Fibroblast of gingiva (primary cell): ENCODE data around the gene TIMM13.
"Not testable (repeated sequence)": the region's sequence is repeated elsewhere in the genome, so short reads cannot be mapped to it uniquely, and the experiment has no call there.

Experiments
- DNase-seq: peaks from one replicate; pipeline ENCODE4 v3.0.0-alpha.2; 2011; ENCODE audit warnings: low read depth

Gene TIMM13

GRCh38 chr19:2431318-2432055 is 4.1 kb upstream of the TIMM13 start:
- no peak for DNase-seq

- DNase-seq = no peak
Measured at GRCh38 chr19:2429917-2430535, 2.6 kb upstream of the TIMM13 start.

- no peak for DNase-seq
Measured at GRCh38 chr19:2428756-2429711, 1.6 kb upstream of the TIMM13 start.

- peak; percentile 21 for DNase-seq
Measured at GRCh38 chr19:2428321-2428690, 920 bp upstream of the TIMM13 start.

GRCh38 chr19:2426611-2427428 is 566 bp downstream of the TIMM13 start:
- peak; percentile 30 for DNase-seq

GRCh38 chr19:2425622-2426581 is 1.5 kb downstream of the TIMM13 start:
- no peak for DNase-seq

- peak; percentile 65 for DNase-seq
Measured at GRCh38 chr19:2424686-2425621, 2.4 kb downstream of the TIMM13 start.

GRCh38 chr19:2423915-2424685 is 3.3 kb downstream of the TIMM13 start:
- no peak for DNase-seq

DNA sequence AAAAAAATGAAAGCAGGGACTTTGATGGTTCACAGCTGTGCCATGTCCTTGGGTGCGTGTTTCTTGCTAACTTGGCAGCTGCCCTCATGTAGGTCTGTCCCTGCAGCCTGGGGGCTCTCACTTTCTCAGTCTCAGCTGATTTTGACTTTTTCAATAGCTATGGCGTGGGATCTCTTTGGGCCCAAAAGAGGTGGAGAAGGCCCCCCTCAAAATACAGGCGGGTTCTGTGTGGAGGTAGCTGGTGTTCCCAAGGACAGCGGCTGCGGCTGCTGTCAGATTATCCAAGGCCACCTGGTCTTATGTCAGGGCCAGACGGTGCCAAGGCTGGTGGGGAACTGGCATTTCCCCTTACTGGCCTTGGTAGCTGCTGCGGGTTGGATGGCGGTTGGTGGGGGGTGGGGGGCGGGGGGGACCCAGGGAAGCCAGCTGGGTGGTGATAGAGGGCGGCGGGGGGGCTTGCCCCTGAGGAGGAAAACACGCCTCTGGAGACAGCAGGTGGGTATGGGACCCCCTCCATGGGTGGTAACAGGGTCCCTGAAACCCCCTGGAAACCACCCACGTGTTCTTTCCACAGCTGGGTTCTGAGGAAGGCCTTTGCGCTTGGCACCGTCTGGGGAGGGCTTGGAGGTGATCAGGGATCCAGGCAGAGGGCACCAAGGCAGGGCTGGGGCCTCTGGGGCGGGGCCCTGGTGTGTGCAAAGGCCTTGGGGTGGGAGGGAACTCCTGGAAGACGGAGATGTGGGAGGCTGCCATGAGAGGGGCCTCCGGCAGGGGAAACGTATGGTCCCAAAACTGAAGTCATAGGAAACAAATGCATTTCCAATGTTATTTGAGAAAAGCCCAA is 4.1 kb downstream of the TIMM13 start:
- DNase-seq = no peak

DNA sequence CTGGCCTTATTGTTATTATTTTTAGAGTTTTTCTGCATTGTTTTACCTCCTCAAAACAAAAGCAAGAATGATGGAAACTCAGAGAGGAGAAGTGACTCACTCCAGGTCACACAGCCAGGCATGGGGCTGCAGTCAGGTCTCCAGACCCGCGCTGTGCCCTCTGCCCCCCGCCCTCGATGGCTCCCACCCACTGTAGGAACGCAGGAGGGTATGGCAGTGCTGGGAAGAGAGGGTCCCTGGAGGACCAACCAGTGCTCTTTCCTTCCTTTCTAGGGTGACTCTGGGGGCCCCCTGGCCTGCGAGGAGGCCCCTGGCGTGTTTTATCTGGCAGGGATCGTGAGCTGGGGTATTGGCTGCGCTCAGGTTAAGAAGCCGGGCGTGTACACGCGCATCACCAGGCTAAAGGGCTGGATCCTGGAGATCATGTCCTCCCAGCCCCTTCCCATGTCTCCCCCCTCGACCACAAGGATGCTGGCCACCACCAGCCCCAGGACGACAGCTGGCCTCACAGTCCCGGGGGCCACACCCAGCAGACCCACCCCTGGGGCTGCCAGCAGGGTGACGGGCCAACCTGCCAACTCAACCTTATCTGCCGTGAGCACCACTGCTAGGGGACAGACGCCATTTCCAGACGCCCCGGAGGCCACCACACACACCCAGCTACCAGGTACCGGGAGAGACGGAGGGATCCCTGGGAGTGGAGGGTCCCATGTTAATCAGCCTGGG is 5.6 kb downstream of the TIMM13 start:
- no peak for DNase-seq

DNA sequence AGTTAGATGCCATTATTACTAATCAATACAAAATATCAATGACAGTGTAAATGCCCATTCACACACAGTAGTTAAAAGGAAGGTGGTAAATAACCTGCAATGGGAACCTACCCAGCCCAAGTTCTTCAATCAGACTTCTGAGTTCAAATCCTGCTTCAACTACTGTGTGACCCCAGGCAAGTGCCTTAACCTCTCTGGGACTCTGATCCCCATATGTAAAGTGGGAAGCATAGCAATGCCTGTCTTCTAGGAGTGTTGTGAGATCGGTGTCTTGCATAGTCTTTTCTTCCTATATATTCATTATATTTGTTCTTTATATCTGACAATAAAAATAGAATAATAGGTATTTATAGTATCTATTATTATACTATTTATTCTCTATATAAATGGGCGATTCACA is 6.9 kb downstream of the TIMM13 start:
- no peak for DNase-seq

DNA sequence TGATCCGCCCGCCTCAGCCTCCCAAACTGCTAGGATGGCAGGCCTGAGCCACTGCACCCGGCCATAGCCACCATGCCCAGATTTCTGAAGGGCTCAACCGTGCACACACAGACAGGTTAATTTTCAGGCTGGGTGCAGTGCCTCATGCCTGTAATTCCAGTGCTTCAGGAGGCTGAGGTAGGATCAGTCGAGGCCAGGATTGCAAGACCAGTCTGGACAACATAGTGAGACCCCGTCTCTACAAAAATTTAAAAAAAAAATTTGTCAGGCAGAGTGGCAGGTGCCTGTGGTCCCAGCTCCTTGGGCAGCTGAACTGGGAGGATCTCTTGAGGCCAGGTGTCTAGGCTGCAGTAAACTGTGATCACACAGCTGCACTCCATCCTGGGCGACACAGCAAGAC is 7.6 kb downstream of the TIMM13 start:
- no peak for DNase-seq

DNA sequence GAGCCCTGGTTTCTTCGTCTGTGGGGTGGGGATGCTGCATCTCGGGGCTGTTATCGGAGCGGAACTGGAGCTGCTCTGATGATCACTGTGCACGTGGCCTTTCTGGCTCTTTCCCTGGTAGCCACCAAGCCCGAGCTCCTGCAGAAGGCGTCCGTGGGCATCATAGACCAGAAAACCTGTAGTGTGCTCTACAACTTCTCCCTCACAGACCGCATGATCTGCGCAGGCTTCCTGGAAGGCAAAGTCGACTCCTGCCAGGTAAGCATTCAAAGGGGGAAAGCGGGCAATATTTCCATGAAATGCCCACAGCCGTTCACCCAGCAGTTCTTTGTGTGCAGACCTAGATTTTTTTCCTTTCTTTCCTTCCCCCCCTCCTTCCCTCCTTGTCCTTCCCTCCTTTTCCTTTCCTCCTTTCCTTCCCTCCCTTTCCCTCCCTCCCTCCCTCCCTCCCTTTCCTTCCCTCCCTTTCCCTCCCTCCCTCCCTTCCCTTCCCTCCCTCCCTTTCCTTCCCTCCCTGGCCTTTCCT is 9.4 kb downstream of the TIMM13 start:
- no peak for DNase-seq

- not testable (repeated sequence) for DNase-seq
Measured at GRCh38 chr19:2417436-2417835, 9.9 kb downstream of the TIMM13 start.

DNA sequence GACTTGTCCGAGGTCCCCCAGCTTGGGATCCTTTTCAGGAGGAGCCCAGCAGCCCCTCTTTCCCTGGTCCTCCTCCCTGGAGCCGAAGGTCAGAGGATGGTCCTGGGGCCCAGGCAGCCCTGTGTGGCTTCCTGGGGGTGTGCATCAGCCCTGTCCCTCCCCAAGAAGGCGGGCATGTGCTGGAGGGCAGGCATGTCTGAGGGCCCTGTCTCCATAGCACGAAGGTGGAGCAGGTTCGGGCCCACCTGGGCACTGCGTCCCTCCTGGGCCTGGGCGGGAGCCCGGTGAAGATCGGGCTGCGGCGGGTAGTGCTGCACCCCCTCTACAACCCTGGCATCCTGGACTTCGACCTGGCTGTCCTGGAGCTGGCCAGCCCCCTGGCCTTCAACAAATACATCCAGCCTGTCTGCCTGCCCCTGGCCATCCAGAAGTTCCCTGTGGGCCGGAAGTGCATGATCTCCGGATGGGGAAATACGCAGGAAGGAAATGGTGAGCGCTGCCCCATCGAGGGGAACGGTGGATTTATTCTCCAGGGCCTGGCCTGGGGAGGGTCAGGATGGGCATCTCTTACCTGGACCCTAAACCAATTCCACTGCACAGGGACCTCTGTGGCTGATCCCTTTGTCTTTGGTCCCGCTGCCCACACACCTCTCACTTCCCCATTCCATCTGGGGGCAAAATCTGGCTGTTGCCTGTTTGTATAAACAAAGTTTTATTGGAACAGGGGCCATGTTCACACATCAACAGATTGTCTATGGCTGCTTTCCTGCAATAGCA is 10.9 kb downstream of the TIMM13 start:
- no peak for DNase-seq

- no peak for DNase-seq
Measured at GRCh38 chr19:2415973-2416319, 11.4 kb downstream of the TIMM13 start.
